Stimulated activated CD4-positive, alpha-beta T cell treated with anti-CD3 and anti-CD28 coated beads, Interleukin-4, amount 100 ng/mL, for 1 hour (primary cell): ENCODE data around the gene CAMK1.

Source experiments
- DNase-seq: peaks from one replicate; pipeline ENCODE4 v3.0.0-alpha.2; 2020

CAMK1 gene

GRCh38 chr3:9732740-9733115 is 37.0 kb downstream of the CAMK1 start:
- DNase-seq: no peak

DNA sequence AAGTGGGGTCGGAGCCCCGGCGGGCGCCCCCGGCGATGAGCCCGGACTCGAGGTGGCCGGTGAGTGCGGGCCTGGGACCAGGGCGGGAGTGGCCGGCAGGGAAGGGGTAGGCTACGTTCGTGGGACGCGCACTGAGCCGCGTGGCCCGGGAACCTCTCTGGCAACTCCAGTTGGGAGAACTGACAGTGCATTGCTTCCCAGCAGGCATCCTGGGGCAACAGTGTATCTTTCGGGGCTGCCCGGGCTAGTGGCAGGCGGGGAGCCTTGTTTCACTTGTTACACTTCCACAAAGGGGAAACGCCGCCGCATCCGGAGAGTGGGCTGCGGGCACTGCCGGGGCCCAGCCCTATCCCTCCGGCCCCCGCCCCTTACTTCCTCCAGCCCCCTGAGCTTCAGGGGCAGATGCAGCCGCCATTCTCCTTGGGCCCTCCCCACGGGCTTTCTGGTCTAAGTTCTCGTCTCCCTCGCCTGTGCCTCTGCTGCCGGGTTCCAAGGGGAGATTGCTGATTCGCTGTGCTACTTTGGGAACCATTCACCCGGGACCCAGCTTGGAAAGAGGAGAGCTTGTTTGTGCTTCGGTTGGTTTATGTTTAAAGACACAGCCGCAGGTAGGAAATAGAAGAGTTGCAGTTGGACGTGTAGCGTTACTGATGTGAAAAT is 37.5 kb downstream of the CAMK1 start:
- peak; percentile 37 for DNase-seq

GRCh38 chr3:9731206-9732079 is 38.3 kb downstream of the CAMK1 start, which contains the start of gene BRPF1:
Gene BRPF1, plus strand, starts transcription at chr3:9731735. Its CDS starts 2,406 bp downstream, at chr3:9734141.
- peak; percentile 100 for DNase-seq

DNA sequence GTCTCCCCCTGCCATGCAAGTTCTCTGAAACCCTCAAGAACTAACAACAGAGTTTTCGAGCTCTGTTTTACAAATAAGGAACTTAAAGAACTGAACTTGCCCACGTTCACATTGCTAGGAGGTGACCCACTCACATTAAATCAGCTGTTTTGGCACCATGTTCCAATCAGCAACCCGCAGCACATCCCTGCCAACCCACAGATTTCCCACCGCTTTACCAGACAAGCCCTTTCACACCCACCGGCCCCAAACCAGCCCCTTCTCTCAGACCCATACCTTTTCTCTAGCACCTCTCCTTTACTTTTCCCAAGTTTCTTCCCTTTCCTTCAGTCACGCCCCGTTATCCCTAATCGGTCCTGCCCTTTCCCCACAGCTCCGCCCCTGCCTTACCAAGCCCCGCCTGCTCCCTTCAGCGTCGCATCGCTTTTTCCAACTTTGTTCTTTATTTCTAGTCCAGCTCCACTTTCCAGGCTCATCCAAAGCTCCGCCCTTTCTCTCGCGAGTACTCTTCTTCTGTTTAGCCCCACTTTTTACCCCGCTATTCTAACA is 39.0 kb downstream of the CAMK1 start:
- DNase-seq: no peak

- DNase-seq: no peak
These were observed 40.3 kb downstream of the CAMK1 start for GRCh38 chr3:9729419-9729818.

DNA sequence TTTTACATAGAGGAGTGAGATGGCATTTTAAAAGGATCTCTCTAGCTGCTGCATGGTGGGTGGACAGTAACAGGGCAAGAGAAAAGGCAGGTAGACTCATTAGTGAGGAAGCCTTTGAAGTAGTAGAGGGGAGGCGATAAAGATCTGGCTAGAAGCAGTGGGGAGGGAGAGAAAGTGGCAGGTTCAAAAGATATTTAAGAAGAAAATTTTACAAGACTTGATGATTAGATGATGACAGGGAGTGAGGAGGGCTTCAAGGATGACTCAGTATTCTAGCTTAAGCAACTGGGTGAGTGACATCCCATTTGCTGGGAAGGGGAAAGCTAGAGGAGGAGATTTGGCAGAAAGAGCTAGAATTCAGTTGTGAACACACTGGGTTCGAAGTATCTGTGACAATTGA is 42.0 kb downstream of the CAMK1 start:
- DNase-seq: no peak

DNA sequence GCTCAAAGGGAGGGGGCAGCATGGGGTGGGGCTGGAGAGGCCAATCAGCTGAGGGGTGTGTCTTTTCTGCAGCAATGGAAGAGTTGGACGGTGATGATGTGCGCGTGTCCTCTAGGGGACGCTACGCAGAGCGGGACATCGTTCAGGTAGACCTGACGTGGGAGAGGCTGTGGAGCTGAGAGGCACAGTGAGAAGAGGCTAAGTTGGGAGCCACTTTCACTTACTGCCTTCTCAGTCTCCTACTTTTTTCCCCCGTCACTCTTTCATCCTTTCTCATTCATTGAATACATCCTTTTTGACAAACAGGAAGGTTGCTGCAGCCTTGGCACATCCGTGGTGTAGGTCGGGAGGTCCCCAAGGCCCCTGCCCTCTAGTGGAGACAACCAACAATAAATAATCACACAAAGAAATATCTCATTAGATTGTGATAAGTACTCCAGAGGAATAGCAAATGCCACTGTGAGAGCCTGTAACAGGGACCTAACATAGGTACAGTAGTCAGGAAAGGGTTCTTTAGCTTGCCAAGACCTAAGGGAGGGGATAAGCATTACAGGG is 42.6 kb downstream of the CAMK1 start:
- peak; percentile 48 for DNase-seq

GRCh38 chr3:9725775-9726515 is 43.8 kb downstream of the CAMK1 start:
- DNase-seq: no peak

DNA sequence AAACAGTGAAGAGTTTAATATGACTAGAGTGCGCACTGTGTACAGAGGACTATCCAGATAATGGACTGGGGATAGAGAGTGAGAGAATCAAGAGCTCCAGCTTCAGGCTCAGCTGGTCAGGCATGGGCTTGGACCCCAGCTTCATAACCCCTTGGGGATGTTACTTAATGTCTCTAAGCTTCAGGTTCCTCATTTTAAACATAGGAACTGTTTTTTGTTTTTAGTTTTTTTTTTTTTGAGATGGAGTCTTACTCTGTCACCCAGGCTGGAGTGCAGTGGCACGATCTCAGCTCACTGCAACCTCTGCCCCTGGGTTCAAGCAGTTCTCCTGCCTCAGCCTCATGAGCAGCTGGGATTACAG is 48.1 kb downstream of the CAMK1 start:
- DNase-seq: no peak

GRCh38 chr3:9721015-9721699 is 48.6 kb downstream of the CAMK1 start:
- DNase-seq: no peak

- DNase-seq: no peak
These were observed 51.6 kb downstream of the CAMK1 start for GRCh38 chr3:9718118-9718517.

DNA sequence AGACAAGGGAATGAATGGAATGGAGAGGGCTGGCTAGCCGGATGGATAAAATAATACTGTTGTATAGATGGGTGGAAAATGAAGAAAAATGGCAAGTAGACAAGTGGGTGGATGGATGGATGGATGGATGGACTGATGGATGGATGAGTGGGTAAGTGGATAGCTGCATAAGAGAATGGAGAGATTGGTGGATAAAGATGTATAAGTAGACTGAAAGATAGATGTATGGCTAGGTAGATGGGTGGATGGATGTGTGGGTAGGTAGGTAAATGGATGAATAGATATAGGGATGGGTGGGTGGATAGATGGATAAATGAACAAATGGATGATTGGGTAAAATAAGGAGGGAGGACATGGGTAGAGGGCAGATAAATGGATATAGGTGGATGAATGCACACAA is 52.2 kb downstream of the CAMK1 start:
- no peak for DNase-seq

GRCh38 chr3:9716801-9717555 is 52.8 kb downstream of the CAMK1 start:
- no peak for DNase-seq

DNA sequence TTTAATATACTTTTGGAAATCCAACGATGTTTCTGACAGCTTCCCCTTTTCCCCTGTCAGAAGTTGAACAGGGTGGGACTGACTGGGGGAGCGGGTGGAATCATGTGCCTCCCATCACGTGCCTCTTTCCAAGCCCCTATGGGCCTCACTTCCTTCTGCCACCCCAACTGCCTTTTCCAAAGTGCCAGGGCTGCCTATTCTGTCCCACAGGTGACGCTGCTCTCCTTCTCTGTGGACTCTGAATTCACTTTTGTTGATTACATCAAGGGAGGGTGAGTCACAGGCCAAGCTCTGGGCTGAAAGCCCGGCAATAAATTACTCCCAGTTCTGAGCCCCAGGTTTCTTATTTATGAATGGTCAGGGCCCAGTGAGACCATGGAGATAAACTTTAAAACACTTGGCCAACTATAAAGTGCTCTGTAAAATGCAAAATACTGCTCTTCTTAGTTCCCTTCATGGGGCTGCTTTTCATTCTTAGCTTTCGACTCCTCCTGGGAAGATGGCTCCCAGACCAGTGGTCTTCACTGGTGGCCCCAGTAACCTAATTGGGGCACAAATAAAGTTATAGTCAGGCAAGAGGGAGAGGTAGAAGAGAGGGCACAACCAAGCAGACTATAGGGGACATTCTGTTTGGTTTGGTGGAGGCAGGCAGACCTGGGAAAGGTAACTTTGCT is 53.8 kb downstream of the CAMK1 start:
- peak; percentile 24 for DNase-seq

DNA sequence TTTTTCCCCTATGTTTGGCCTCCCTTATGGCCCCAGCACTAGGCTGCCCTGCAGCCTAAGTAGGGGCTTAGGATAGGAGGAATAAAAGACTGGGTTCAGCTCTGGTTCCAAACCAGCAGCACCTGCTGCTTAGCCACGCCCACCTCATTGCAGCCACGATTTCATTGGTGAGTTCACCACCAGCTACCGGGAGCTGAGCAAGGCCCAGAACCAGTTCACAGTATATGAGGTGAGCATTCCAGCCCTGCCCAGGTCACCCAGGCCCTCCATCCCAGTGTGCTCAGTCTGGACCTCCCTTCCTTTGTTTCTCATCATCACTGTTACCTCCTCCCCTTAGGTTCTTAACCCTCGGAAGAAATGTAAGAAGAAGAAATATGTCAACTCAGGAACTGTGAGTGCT is 54.6 kb downstream of the CAMK1 start:
- no peak for DNase-seq

DNA sequence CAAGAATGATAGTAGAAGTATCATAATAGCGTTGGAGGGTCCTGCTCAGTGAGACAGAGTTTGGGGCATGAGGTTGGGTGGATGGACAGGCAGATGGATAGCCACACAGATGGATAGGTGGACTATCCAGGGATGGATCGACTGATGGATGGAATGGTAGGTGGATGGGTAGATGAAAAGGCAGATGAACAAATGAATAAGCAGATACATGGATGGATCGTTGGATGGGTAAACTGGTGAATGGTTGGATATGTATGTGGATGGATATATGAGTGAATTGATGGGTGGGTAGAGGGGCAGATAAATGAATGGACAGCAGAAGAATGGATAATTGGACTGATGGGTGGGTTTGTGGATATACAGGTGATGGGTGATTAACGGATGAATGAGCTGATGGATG is 56.6 kb downstream of the CAMK1 start:
- DNase-seq: no peak

- no peak for DNase-seq
These were observed 57.3 kb downstream of the CAMK1 start for GRCh38 chr3:9712415-9712814.

- no peak for DNase-seq
These were observed 59.5 kb downstream of the CAMK1 start for GRCh38 chr3:9710174-9710739.
